GM18909 (cell line): Measurements from ENCODE around the gene VOPP1.

Source experiments
- ATAC-seq: cut with Tn5 transposase; IDR thresholded peaks from one replicate; pipeline ENCODE4 v1.9.1; 2021; ENCODE audit warnings: mild to moderate bottlenecking; ENCODE audit not compliant: unreplicated experiment, poor library complexity

VOPP1 gene

DNA sequence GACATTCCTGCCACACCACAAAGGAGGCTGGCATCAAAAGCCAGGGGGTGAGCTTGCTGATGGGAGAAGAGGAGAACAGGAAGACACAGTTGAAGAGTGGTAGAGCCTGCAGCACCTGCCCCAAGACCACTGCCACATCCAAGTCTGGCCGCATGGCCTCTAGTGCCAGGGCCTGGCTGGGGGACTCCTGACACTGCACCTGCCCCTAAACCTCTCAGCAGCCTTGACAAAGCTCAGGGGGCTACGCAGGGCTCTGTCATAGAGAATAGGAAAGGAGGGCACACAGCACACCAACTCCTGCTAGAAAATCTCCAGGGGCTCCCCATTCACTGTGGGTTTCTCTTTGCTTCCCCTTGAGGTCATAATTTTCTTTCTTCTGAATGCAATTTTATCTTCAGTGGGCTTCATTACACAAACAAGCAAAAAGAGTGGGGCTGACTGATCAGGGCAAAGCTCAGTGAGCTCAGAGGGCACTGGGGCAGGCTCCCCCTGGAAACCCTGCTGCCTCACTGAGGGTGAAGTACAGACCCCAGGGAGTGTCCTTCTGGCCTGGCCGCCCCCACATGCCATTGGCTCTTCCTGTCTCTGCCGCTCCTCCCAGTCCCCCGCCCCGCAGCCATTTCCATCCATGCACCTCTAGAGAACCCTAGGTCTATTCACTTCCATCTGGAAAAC, 37.2 kb downstream of the VOPP1 start:
- no peak for ATAC-seq

DNA sequence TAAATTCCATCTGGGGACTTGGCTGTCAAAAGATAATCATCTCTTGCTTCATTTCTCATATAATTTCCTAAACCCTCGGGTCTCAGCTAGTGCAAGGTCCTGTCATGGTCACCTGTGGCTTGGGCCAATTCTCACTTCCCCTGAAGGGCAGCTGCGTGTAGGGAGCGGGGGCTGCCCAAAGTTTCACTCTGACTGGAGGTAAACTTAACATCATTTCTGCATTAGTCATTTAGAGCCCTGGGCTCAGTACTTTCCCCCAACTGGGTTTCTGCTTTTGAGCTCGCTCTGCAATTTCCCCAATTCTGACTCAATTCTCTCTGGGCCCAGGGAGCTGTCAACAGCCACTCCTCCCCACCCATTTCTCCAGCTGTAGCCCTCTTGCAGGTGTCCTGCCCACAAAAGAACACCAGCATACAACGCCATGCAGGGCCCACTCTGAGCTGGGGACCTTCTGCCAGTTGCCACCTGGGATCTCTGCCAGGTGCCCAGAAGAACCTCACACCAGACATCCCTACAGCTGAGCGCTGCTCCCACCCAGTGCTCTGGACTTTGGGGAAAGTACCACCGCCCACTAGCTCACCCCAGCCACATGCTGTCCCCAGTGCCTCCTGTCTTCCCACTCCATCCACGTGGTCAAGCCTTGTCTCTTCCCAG, 37.9 kb downstream of the VOPP1 start:
- ATAC-seq: peak; percentile 68

DNA sequence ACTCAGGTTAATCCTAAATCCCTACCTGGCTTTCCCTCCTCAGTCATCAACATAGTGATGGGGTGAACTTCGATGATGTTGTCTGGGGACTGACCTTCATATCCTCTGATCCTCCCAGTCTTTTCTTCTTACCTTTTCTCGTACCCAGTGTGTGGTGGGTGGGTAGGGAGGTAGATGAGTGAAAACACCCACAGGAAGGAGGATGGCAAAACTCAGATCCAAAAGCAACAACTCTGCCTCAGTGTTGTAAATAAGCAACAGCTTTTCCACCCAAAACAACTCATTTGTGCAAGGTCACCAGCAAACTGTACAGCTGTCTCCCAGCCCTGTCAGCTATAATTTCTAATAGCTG, 38.6 kb downstream of the VOPP1 start:
- ATAC-seq: no peak

DNA sequence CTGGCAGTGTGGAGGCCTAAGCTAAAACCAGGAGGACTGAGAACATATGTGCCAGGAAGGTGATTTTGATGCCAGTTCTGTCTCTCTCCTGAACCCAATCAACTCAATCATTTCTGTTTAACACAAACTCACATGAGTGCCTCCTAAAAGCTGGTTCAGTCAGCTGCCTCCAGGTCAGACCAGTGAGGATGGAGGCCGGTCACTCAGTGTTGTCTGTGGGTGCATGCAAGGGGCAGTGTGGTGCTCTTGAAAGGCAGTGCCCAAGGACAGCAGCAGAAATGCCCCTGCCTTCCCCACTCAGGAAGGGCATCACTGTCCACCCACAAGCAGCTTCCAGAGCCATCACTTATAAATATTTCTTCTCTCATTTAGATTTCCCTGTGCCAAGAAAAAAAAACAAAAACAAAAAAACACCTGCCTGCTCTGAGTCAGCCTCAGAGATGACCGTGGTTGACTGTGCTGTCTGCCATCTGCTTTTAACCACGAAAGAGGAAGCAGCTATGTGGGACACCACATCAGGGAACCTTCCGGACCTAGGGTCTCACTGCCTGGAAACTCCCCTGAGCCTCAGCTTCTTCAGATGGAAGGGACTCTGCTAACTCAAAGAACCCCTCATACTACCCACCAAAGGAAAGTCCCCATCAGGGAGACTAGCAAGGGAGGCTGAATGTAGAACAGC, 39.1 kb downstream of the VOPP1 start:
- peak; percentile 61 for ATAC-seq

DNA sequence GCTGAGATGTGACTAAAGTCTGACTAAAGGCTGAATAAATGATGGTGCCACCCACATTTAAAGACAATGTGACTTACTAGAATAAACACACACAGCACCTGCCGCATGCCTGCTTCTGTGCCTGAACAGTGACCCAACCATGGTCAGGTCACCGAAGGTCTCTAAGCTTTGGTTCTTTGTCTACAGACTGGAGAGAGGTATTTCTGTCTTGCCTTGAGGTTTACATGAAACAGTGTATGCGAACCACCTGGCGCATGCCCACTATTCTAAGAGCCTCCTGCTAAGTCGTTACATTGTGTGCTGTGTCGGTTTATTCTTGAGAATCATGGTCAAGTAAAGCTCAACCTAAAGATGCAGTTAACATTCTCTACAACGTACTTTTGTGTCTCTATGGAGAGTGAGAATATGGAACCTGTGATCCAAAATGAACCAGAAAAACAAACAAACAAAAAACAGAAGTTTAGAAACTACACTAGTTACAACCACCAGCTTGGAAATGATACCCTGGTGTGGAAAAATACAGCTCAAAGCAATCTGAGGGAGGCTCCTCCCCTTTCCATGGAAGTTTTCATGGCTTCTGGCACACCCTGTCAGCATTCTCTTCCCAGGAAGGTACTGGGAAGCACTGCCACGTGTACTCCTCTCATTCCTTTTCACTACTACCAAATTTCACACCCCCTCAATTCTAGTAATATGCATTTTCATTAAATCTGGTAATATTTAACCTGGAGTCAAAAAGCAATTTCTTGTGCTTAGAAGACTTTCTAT, 40.0 kb downstream of the VOPP1 start:
- ATAC-seq: peak; percentile 13

DNA sequence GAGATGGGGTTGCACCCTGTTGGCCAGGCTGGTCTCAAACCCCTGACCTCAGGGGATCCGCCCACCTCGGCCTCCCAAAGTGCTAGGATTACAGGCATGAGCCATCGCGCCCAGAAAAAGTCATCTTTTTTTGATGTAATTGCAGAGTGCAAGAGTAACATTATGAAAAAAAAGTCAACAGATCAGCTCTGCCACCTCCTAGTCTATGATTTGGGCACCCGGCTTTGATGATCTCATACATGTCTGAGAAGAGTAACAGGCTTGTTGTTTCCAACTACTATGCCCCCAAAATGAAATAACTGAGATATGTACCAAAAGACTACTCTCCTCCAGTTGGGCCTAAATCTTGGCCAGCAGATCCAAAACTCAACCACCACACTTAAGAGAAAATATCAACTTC, 40.8 kb downstream of the VOPP1 start:
- ATAC-seq: no peak

DNA sequence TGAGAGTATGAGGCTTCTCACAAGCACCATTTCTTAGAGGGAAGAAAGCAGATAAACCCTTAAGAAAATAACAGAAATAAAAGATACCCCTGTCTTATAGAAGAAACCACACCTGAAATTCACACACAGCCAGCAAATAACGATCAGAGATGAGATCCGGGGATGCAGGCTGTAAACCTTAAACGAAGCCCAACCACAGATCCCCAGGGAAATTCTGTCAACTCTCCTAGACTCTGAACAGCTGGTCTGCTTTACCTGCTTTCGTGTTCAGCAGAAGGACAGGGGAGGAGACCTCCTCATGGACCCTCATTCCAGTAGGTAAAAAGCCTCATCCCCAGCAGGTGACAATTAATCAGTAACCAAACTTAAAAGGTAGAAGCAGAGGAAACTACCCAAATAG, 45.0 kb downstream of the VOPP1 start:
- ATAC-seq: no peak

DNA sequence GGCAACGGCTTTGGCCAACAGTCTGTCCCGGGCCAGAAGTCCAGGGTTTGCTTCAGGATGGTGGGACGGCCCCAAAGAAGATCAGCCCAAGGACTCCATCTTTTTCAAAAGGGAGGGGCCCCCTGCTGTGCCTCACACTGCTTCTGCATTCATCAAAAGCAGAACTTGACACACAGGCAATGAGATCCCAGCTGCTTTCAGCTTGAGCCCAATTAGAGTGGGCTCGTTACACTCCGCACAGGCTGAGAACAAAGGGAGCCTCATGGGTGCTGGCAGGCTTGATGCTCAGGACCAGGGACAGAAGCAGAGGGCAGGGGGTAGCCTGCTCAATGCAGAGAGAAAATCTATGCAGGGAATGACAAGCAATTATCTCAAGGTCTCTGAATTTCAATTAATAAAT, 45.5 kb downstream of the VOPP1 start:
- peak; percentile 72 for ATAC-seq

DNA sequence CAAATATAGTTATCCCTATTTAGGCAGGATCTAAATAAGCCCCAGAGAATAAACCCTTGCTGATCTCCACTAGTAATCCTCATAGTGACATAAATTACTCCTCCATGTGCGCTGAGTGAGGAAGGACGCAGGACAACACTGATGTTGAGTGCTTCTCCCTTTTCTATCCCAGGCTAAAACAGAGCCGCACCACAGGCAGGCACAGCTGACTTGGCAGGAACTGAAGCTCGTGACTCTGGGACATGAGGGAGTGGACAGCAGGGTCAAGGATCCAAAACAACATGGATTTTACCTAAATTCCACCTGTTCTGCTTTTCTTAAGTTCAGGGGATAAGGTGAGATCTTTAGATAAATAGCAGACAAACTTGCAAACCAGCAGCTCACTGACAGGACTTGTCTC, 46.0 kb downstream of the VOPP1 start:
- ATAC-seq: no peak

DNA sequence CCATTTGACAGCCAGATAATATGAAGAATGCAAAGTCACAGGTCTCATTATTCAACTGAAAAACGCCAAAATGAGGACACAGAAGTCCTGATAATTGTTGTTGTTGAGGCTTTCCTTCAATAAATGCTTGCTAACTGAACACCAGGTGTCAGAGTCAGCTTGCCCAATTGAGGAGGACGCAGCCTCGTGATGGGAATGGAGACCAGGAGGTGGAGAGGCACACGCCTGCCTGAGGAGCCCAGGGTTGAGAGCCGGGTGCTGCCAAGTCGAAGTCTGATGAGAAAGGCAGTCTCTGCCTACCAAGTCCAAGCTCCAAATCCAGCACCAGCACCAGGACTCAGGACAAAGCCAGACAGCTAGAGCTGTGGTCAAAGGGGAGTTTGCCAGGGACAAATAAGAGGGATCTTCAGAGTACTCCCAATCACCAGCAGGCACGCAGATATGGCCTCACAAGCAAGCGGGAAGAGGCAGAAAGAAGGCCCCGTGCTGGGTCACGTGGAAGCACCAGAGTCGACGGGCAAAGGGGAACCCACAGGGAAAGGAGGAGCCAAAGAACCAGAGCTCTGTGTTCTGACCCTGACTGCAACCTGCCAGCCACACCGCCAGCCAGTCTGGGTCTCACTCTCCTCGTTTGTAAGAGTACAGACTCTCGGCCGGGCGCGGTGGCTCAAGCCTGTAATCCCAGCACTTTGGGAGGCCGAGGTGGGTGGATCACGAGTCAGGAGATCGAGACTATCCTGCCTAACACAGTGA, 47.6 kb downstream of the VOPP1 start:
- ATAC-seq: no peak

DNA sequence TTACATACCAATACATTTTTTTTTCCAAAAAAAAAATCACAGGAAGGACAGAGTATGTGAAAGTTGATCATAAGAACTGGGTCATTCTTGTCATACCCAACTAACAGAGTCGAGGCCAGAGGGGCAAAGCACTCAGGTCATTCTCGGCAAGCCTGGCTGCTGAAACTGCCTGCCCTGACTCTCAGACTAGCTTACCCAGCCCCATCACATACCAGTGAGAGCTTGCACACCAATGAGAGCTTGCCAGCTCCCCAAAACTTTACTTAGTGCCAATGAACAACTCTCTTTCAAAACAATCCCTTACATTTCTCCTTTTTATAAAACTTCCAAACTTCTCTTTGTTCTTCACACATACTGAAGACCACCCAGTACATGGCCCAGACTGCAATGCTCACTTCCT, 48.9 kb downstream of the VOPP1 start:
- no peak for ATAC-seq

DNA sequence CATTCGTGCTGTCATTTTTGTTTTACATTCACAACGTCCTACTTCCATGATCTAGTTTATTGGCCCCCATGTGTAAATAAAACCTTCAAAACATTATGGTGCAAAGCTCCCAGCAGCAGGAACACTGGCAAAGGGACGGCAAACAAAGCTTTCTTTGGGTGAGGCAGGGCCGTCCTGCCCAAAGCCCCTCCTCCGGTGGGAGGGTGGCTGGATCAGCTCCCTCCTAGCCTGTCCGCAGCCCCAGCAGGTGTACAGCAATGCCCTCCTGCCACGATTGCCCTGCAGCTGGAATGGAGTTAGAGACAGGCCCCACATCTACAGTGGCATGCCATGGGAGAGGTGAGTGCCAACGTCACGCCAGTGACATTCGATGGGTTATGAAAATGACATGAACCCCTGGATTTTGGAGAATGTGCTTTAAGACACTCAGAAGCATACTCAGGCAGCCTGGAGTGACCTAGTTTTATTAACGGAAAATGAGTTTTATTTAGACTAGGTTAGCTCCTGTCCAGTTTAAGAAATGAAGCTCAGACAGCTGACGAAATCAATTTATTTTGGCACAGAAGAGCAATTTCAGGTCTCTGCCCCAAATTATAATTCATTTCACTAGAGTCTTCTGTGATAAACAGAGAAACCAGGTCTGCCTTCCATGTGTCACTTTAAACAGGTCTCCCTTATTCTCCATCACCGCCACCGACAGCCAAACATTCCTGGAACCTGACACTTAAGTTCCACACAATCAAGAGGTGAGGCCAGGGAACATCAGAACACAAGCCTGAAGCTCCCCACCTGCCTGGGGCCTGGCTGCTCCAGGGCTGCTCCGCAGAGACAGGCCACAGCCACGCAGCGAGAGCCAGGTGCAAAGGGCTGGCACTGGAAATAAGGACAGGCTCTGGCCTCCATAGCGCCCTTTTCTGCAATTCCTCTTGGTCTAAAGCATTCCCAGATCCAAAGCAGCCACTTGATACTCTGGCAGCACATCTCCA, 50.1 kb downstream of the VOPP1 start:
- ATAC-seq: no peak

DNA sequence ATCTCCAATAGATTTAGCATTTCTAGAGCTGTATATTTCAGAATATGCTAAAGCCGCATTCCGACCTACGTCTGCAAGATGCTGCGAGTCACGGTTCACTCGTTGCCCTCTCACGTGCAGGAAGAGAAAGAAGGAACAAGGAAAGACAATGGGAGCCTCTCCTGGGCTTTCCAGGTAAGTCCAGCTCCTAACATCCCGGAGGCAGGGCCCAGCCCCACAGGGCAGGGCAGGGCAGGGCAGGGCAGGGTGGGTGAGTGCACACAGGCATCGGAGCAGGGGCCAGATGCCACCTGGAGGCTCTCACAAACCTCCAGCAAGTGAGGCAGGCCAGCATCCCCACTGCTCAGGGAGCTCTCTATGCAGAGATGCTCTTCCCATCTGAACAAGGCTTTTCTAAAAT, 50.8 kb downstream of the VOPP1 start:
- ATAC-seq: no peak

DNA sequence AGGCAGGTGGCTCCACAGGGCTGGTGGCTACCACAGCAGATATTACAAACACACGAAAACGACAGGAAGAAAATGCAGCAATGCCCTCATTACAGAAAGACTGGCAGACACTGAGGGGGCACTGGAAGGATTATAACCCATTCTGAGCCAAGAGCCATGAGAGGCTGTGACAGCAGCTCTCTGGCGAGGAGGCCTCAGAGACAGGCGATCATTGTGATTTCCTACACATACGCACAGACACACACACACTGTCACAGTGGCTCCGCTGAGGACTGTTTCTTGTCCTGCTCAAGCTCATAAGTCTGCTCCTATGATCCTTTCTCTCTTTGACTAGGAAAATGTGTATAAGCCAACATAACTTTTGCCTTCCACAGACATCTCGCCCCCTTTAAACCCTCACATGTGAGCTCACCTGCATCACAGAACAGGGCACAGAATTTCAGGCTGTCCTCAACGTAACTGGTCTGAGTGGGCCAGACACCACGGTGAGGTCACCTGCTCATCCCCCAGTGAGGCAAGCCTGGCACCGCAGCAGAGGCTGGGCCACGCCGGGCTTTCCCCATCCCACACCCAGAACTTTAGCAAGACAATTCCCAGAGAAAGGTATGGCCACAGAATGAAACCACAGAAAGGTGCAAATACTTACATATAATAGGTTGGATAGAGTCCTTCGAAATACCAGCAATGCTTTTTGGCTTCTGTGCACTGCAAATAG, 51.7 kb downstream of the VOPP1 start:
- no peak for ATAC-seq

DNA sequence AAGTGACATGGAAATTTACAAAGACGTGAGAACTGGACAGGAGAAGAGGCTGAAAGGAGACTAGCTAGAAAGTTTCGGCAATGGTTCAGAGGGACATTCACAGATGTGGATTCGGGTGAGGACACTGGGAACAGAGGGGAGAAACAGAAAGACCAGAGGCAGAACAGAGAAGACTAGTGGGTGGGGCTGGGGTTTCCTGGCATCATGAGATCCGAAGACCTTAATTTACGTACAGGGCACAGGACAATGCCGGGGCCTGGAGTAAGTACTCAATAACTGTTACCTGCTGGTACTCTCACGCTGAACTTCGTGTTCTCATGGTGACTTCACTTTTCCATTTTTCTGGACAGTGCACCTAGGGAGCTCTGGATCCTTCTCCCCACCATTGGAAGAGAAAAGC, 53.5 kb downstream of the VOPP1 start:
- ATAC-seq: no peak

DNA sequence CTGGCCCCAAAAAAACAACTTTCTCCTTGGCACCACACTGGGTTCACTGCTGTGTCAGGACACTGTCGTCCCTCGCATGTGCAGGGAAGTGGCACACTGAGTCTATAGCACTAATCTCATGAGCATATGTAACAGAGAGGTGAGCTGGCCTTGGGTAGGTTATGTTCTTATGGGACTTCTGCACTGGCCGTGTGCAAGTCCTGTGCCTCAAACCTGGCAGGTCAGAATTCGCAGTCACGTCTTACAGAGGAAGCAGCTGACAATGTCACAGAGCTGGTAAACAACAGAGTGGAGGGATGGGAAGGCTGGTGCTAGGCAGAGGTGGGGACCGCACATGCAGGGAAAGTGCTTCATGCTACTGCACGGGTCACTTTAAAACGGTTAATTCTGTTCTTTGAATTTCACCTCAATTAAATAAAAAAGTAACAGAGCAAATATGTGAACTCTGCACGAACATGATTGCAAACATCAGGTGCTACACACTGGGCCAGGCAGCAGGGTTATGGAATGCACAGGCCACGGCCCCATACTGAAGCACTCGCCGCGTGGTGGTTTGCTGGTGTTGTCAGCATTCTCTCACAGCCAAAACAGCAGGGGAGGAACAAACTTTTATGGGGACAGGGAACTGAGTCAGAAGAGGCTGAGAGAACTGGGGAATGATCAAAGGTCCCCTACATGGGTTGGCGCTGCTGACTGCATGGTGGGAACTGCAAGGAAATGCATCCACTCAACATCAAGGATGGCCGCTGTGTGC, 54.2 kb downstream of the VOPP1 start:
- no peak for ATAC-seq

DNA sequence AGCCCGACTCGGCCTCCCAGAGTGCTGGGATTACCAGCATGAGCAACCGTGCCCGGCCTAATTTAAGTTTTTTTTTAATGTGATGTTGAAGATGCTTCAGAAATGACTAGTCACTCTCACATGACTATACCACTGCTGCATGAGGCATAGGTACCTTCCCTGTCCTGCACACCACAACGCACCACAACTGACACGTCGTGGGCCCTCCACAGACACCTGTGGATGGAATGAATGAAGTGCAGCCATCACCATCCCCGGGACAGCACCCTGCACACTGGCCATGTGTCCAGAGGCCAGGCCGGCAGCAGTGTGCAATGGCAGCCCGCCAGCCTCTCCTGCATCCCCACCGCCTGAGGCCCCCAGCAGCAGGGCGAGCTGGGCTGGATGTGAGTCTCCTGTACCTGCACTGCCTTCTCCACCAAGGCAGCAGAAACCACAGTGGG, 55.1 kb downstream of the VOPP1 start:
- peak; percentile 86 for ATAC-seq

DNA sequence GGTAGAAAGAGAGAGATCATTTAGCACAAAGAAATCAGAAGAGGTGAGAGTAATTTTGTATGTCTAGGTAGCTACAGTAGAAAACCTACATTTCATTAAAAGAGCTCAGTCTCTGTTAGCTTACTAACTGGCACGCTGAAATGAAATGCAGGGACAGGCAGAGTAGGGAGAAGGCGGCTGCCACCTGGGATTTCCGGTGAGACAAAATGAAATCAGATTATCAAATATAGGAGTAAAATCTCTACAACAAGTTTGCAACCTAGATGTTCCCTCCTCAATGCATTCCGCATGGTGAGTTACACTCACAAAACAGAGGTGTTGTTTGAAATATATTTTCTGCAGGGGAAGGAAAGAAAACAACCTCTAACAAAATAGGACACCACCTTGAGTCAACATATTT, 55.9 kb downstream of the VOPP1 start:
- ATAC-seq: no peak
